ENCODE results near the gene EFCAB6.

- TF ChIP-seq, protein P1, sequence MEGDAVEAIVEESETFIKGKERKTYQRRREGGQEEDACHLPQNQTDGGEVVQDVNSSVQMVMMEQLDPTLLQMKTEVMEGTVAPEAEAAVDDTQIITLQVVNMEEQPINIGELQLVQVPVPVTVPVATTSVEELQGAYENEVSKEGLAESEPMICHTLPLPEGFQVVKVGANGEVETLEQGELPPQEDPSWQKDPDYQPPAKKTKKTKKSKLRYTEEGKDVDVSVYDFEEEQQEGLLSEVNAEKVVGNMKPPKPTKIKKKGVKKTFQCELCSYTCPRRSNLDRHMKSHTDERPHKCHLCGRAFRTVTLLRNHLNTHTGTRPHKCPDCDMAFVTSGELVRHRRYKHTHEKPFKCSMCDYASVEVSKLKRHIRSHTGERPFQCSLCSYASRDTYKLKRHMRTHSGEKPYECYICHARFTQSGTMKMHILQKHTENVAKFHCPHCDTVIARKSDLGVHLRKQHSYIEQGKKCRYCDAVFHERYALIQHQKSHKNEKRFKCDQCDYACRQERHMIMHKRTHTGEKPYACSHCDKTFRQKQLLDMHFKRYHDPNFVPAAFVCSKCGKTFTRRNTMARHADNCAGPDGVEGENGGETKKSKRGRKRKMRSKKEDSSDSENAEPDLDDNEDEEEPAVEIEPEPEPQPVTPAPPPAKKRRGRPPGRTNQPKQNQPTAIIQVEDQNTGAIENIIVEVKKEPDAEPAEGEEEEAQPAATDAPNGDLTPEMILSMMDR (IDR thresholded peaks at IDR 0.05): no peak
- TF ChIP-seq EP300 (IDR thresholded peaks at IDR 0.05) (no peak), POLR2A (IDR thresholded peaks at IDR 0.05) (no peak)
These were observed 43.3 kb upstream of the EFCAB6 start for GRCh38 chr22:43855431-43855830.

Data from gastroesophageal sphincter (tissue), 3 donors.